Measurements from ENCODE around the gene GABRA4. TPM values are rescaled to one million over a fixed set of nuclear protein-coding genes. Genes with fewer than 3 reads are reported as not detected.

Gene GABRA4
- not detected for total RNA-seq

GRCh38 chr4:46993075-46994006 is at the start of gene GABRA4:
Gene GABRA4 (minus strand): TSS chr4:46993581. CDS start chr4:46993424, 157 bp downstream.
- 5 to 6% methylated on average over 33 to 65 of the region's 67 CpGs for WGBS, 2 donors
- Histone ChIP-seq H3K4me1 (peaks cover 7 to 15% (median 8%) of the 10 kb centered on the region in 4 donors), H3K4me3 (peak within 1 kb of the TSS in 3 of 4 donors; percentile 3 to 28 (median 16)), H3K9me3 (no peaks in the 10 kb centered on the region), H3K36me3 (no peaks in the 10 kb centered on the region), H3K27ac (no peak within 1 kb of the TSS), H3K27me3 (peaks cover 0 to 11% (median 3%) of the 10 kb centered on the region in 4 donors)
- DNase-seq, result peak in 1 of 2 donors; percentile 65
- peak; percentile 19 for ATAC-seq (ENCODE audit: low FRiP score in 2 of 2)
- no peak for TF ChIP-seq POLR2A (IDR thresholded peaks at IDR 0.05)
- no peak for TF ChIP-seq POLR2AphosphoS5 (IDR thresholded peaks at IDR 0.05)
- TF ChIP-seq EP300 (IDR thresholded peaks at IDR 0.05), result no peak
- no peak for TF ChIP-seq CTCF (IDR thresholded peaks at IDR 0.05)

- TF ChIP-seq CTCF (IDR thresholded peaks at IDR 0.05), result no peak
- TF ChIP-seq POLR2AphosphoS5 (IDR thresholded peaks at IDR 0.05), result no peak
- TF ChIP-seq EP300 (IDR thresholded peaks at IDR 0.05), result no peak
- no peak for TF ChIP-seq POLR2A (IDR thresholded peaks at IDR 0.05)
- H3K27me3 ChIP-seq, result no peaks in the 10 kb centered on the region
- ATAC-seq (ENCODE audit: low FRiP score in 2 of 2) (no peak), DNase-seq (no peak)
- H3K4me1 ChIP-seq, result no peaks in the 10 kb centered on the region
- H3K4me3 ChIP-seq, result no peak overlapping the region
- H3K9me3 ChIP-seq, result no peaks in the 10 kb centered on the region
- 89 to 90% methylated on average over 3 of the region's 3 CpGs for WGBS, 2 donors
- H3K27ac ChIP-seq, result no peak overlapping the region
- no peaks in the 10 kb centered on the region for H3K36me3 ChIP-seq
Measured at GRCh38 chr4:47040828-47041227, 47.4 kb upstream of the GABRA4 start.

GRCh38 chr4:47038263-47038662 is 44.9 kb upstream of the GABRA4 start:
- Histone ChIP-seq H3K4me1 (no peaks in the 10 kb centered on the region), H3K4me3 (no peak overlapping the region), H3K36me3 (no peaks in the 10 kb centered on the region), H3K27ac (no peak overlapping the region), H3K27me3 (no peaks in the 10 kb centered on the region), H3K9me3 (no peaks in the 10 kb centered on the region)
- no peak for TF ChIP-seq EP300 (IDR thresholded peaks at IDR 0.05)
- TF ChIP-seq POLR2AphosphoS5 (IDR thresholded peaks at IDR 0.05), result no peak
- TF ChIP-seq CTCF (IDR thresholded peaks at IDR 0.05), result no peak
- no peak for TF ChIP-seq POLR2A (IDR thresholded peaks at IDR 0.05)
- DNase-seq, result no peak
- ATAC-seq (ENCODE audit: low FRiP score in 2 of 2), result no peak
- WGBS, 2 donors, result 73 to 78% methylated on average over 1 of the region's 1 CpG

- DNase-seq (peak; percentile 38 to 87), ATAC-seq (ENCODE audit: low FRiP score in 2 of 2) (peak; percentile 81 to 88)
- peak in 5 of 6 experiments; percentile 20 to 67 (median 55) for TF ChIP-seq CTCF (IDR thresholded peaks at IDR 0.05)
- no peak for TF ChIP-seq POLR2A (IDR thresholded peaks at IDR 0.05)
- no peak for TF ChIP-seq POLR2AphosphoS5 (IDR thresholded peaks at IDR 0.05)
- no peak for TF ChIP-seq EP300 (IDR thresholded peaks at IDR 0.05)
- Histone ChIP-seq H3K9me3 (no peaks in the 10 kb centered on the region), H3K36me3 (no peaks in the 10 kb centered on the region), H3K4me1 (peaks cover 7 to 14% (median 10%) of the 10 kb centered on the region in 4 donors), H3K27me3 (peaks cover 0 to 6% (median 0%) of the 10 kb centered on the region in 4 donors), H3K4me3 (peak overlapping the region in 3 of 4 donors; percentile 25 to 44 (median 36)), H3K27ac (no peak overlapping the region)
- 2 to 7% methylated on average over 9 to 33 of the region's 47 CpGs for WGBS, 2 donors
Measured at GRCh38 chr4:47032405-47033106, 39.2 kb upstream of the GABRA4 start.

All from upper lobe of left lung (tissue), 6 donors.